GM18508 (cell line): ENCODE data around the gene NLRP3.
"Not testable (repeated sequence)": the region's sequence is repeated elsewhere in the genome, so short reads cannot be mapped to it uniquely, and the experiment has no call there.

Source experiments
- ATAC-seq: cut with Tn5 transposase; IDR thresholded peaks from one replicate; pipeline ENCODE4 v1.9.1; 2021; ENCODE audit warnings: moderate number of reproducible peaks; ENCODE audit not compliant: insufficient read depth, unreplicated experiment

Gene NLRP3

DNA sequence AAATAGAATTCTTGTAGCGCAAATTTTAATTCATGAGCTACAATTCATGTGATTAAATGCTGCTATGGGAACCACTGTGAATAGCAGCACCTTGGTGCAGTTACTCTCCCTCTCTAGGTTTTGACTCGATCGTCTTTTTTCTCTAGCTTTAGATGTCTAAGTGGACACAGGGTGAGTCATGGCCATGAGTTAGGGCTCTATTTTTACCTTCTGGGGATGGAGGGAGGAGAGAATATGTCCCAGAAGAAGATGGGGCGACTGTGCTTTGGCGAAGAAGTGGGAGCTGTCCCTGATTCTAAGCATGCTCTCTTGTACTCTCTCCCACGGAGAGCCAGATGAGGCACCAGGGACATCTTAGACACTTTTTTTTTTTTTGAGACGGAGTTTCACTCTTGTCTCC, 43.5 kb downstream of the NLRP3 start:
- ATAC-seq: no peak

DNA sequence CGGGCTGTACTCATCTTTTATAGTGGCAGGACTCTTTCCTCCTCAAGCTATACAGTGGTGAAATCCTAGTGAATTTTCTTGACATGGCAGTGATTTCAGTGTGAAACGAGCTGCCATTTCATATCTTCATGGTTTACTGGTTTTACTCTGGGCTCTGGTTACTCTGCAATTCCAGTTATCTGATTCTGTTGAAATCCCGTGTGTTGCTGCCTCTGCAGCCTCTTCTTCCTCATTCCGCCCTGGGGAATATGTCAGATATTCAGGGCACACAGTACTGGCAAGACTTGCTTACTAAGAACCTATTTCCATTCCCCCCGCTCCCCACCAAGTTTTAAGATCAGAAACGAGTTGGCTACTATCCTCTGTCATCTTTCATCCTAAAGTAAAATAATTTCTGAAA, 49.8 kb downstream of the NLRP3 start:
- no peak for ATAC-seq

DNA sequence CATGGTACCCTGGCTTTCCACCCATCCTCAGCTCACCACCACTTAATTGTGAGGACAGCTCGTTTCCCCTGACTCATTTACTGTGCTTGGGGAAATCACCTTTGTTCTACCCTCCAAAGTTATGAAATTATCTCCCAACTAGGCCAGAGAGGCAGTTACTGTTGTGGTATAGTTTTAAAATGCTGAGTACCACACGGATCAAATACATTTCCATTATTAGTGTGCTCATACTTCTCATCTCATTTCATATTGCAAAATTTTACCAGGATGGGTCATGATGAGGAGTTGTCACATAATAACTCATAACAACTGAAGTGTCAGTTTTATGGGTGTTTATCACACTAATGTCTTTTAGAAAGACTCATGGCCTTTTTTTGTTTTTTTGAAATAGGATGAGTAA, 51.2 kb downstream of the NLRP3 start:
- ATAC-seq: no peak

DNA sequence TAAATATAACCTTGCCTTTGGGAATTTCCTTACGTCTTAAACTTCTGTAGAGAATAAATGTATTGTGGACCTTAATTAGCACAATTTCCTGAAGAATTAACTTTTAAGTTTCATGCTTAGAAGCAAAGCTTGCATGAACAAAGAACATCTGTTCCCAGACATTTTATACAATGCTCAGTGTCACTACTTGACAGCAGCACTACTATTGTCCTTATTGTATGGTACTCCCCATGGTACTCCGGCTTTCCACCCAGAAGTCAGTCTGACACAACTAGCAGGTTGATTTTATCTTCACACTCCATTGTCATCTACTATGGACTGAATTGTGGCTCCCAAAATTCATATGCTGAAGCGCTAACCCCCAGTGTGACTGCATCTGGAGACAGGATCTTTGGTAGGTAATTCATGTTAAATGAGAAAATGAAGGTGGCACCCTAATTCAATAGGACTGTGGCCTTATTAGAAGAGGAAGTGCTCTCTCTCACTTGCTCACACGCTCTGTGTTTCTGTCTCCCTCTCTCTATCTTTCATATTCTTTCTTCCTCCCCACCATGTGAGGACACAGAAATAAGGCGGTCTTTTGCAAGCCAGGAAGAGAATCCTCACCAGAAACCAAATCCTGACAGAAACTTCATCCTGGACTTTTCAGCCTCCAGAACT, 52.6 kb downstream of the NLRP3 start:
- no peak for ATAC-seq

DNA sequence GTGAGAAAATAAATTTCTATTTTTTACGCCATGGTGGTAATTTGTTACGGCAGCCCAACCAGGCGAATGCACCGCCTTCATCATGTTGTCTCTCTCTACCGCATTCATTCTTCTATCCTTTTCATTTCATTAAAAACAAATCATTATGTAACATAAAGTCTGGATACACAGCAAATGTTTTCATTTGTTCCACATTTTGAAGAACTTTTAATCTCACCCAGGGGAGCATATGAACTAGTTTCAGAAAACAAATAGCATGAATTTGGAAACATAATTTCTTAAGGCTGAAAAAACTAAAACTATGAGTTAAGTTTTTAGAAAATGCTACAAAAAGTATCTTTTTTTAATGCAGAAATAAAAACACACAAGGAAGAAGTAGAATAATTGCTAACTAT, 53.2 kb downstream of the NLRP3 start:
- ATAC-seq: no peak

DNA sequence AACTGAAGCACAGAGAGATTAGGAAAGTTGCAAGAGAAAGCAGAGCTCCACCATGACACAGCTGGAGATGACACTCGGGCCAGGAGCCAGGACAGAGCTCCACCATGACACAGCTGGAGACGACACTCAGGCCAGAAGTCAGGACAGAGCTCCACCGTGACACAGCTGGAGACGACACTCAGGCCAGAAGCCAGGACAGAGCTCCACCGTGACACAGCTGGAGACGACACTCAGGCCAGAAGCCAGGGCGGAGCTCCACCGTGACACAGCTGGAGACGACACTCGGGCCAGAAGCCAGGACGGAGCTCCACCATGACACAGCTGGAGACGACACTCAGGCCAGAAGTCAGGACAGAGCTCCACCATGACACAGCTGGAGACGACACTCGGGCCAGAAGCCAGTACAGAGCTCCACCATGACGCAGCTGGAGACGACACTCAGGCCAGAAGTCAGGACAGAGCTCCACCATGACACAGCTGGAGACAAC, 55.0 kb downstream of the NLRP3 start:
- not testable (repeated sequence) for ATAC-seq

DNA sequence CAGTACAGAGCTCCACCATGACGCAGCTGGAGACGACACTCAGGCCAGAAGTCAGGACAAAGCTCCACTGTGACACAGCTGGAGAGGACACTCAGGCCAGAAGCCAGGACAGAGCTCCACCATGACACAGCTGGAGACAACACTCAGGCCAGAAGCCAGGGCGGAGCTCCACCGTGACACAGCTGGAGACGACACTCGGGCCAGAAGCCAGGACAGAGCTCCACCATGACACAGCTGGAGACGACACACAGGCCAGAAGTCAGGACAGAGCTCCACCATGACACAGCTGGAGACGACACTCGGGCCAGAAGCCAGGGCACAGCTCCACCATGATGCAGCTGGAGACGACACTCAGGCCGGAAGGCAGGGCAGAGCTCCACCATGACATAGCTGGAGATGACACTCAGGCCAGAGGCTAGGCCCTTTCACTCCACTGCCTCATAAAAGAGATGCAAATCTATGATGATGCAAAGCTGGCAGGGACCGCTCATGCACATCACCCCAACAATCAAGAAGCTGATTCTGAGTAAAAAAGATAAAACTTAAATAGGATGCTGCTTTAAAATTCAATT, 55.6 kb downstream of the NLRP3 start:
- ATAC-seq: no peak

DNA sequence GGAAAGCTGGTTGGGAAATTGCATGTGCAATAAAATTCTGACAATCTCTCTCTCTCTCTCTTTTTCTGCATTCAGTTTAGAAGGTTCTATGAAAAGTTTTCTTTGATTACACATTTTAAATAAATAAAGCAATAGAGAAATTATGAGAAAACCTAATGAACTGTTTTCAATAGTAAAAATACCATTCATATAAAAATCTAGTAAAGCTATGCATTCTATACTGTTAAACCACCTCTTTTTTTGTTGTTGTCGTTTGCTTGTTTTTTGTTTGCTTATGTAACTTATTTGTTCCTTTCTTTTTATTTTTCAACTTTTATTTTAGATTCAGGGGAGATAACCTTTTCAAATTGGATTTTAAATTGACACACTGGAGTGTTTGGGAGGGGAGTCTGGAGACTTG, 56.1 kb downstream of the NLRP3 start:
- ATAC-seq: no peak

DNA sequence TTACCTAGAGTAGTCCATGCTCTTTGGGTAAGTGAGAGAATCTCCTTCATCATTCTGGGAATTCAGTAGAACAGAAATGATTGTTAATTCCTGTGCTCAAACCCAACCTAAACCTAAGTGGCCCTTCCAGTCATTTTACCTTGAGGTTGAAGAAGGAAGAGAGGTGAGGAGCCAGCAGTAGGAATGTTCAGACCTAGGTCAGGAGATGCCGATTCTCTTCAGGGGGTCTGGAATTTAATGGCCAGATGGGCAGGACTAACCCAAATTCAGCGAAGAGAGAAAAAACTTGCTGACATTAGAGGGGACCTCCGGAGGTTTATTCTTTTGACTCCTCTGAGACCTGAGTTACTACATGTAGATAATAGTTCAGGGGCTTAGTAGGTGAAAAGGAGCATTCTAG, 58.4 kb downstream of the NLRP3 start:
- no peak for ATAC-seq

DNA sequence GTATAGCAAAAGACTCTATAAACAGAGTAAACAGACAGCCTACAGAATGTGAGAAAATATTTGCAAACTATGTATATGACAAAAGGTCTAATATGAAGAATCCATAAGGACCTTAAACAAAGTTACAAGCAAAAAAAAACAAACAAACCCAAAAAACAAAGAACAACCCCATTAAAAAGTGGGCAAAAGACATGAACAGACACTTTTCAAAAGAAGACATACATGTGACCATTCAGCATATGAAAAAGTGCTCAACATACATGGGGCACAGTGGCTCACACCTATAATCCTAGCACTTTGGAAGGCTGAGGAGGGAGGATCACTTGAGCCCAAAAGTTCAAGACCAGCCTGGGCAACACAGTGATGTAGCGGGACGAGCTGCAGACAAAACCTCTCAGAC, 59.8 kb downstream of the NLRP3 start:
- ATAC-seq: no peak

DNA sequence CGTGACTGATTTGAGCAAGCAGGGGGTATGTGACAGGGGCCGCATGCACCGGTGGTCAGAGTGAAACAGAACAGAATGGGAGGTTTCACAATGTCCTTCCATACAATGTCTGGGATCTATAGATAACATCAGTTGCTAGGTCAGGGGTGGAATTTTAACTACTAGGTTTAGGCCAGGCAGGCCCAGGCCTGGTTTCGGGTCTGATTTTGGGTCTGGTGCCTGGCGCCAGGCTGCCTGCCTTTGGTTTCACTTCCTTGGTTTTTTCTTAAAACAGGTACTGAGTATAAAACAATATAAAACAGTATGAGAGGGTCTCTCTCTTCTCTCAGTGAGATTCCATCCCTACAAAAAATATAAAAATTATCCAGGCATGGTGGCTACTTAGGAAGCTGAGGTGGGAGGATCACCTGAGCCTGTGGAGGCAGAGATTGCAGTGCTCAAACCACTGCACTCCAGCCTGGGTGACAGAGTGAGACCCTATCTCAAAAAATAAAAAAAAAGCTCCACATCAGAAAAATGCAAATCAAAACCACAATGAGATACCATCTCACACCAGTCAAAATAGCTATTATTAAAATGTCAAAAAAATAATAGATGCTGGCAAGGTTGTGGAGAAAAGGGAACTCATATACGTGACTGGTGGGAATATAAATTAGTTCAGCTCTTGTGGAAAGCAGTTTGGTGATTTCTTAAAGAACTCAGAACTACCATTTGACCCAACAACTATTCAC, 60.5 kb downstream of the NLRP3 start:
- not testable (repeated sequence) for ATAC-seq

DNA sequence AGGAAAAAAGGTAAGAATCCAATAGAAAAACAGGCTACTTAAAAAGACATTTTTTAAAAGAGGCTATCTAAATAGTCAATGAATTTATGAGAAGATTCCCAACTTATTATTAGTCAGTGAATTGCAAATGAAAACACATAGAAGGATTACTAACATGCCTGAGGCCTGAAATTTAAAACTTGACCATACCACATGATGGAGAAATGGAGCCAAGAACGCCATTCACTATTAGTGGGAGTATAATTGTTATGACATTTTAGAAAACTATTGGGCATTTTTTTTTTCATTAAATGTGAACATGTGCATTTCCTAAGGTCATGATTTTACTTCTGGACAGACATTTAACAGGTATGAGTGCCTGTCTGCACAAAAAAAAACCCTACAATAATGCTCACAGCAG, 66.8 kb downstream of the NLRP3 start:
- ATAC-seq: no peak

DNA sequence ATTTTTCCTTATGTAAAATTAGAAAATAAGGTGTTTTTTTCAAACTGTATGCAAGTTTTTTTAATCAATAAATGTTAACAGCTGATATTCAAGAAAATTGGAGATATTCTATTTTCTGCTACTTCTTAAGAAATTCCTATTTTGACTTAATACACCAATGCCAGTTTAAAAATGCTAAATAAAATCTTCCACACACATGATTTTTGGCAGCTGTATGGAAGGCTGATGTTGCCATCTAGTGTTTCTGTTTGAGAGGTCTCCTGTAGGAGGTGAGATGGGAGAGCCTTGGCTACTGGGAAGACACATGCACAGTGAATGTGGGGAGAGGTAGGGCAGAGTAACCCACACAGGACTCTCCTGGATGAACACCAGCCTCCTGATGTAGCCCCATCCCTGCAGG, 71.1 kb downstream of the NLRP3 start:
- ATAC-seq: peak; percentile 58

DNA sequence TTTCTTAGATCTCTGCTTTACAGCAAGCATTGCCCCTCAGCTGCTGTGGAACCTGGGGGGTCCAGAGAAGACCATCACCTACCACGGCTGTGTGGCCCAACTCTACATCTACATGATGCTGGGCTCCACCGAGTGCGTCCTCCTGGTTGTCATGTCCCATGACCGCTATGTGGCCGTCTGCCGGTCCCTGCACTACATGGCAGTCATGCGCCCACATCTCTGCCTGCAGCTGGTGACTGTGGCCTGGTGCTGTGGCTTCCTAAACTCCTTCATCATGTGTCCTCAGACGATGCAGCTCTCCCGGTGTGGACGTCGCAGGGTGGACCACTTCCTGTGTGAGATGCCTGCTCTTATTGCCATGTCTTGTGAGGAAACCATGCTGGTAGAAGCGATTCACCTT, 75.4 kb downstream of the NLRP3 start:
- no peak for ATAC-seq

DNA sequence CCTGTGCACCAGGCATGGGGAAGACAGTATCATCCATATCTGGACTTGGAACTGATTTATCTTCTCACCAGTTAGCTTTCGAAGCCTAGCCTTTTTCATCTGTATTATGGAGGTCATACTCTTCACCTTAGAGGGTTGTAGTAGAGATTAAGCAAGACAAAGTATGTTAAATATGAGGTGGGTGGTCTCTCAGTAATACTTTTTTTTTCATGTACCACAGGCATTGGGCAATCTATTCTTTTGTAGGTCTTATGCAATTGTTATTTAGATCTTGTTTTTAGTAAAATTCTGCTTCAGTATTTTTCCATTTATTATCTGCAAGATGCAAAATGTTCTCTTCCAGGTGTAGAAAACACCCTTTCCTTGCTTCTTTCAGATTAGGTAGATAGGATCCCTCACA, 77.1 kb downstream of the NLRP3 start:
- no peak for ATAC-seq

DNA sequence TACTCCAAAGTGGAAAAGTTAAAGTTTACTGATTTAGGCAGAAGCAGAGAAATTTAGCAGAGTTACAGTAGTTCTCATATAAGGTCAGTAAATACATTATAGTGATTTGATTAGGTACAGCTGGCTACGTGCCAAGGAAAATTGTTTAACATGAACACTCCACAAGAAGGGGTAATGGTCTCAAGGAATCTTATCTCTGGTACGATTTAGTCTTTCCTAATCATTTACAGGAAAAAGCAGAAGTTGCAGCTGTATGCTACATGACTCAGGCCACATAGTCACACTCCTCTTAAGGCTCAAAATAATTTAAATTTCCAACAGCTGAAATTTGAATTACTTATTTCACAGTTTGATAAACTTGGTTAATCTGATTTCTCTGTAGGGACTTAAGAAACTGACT, 78.8 kb downstream of the NLRP3 start:
- peak; percentile 98 for ATAC-seq

DNA sequence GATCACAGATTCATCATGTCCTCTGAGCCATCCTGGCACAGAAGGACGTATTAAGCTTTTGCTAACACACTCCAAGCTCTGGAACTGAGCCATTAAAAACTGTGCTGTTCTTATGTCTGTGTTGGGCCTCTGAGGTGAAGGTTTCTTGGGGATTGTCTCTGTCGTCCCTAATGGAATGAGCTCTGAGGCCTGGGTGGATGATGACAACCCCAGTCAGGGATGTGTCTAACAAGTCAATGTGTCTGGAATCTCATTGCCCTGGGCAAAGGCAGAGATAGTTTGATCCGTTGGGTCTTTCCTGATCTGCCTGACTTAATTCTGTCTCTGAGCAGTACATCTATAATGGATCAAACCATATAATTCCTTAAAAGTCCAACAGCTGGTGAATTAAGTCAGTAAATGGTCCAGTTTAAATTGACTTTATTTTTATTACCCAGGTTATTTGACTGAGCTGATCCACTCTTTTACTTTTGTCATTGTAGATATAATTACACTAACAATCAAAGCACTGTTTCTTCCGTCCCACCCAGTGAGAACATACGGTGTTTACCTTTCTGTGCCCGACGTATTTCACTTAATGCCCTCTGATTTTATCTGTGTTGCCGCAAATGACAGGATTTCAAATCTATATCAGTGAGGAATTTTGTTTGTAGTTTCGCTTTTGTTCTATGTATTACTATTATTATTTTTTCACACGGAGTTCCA, 80.8 kb downstream of the NLRP3 start:
- ATAC-seq: no peak
